HL-60/S4 (cell line): ENCODE measurements around the gene FAM83B.
"Not testable (repeated sequence)": the region's sequence is repeated elsewhere in the genome, so short reads cannot be mapped to it uniquely, and the experiment has no call there.

Experiments used
- in situ Hi-C: fragments of 300-500 bp; cut with MboI; formaldehyde crosslinking; loops from 2 replicates; pipeline ENCODE4 v1.14.3; 2022; ENCODE audit warnings: low sequenced_read_pairs

Gene FAM83B

GRCh38 chr6:54846243-54846856, at the start of gene FAM83B:
Gene FAM83B, plus strand, starts transcription at chr6:54846771. Its CDS starts 23,476 bp downstream, at chr6:54870247.
- in situ Hi-C loops: no loop called here

GRCh38 chr6:54796918-54797317, 49.7 kb upstream of the FAM83B start:
- in situ Hi-C loops: not testable (repeated sequence)

- in situ Hi-C loops: no loop called here
Measured at GRCh38 chr6:54800050-54800600, 46.4 kb upstream of the FAM83B start.

- in situ Hi-C loops: no loop called here
Measured at GRCh38 chr6:54801244-54801643, 45.3 kb upstream of the FAM83B start.

GRCh38 chr6:54801669-54802068, 44.9 kb upstream of the FAM83B start:
- in situ Hi-C loops: no loop called here

- in situ Hi-C loops: no loop called here
Measured at GRCh38 chr6:54802775-54803634, 43.6 kb upstream of the FAM83B start.

- in situ Hi-C loops: no loop called here
Measured at GRCh38 chr6:54805077-54805476, 41.5 kb upstream of the FAM83B start.

- in situ Hi-C loops: no loop called here
Measured at GRCh38 chr6:54810147-54810546, 36.4 kb upstream of the FAM83B start.

- in situ Hi-C loops: no loop called here
Measured at GRCh38 chr6:54813892-54814291, 32.7 kb upstream of the FAM83B start.

GRCh38 chr6:54817236-54817635, 29.3 kb upstream of the FAM83B start:
- in situ Hi-C loops: no loop called here

GRCh38 chr6:54817834-54818233, 28.7 kb upstream of the FAM83B start:
- in situ Hi-C loops: no loop called here

- in situ Hi-C loops: not testable (repeated sequence)
Measured at GRCh38 chr6:54824225-54824624, 22.3 kb upstream of the FAM83B start.

GRCh38 chr6:54827010-54827409, 19.6 kb upstream of the FAM83B start:
- in situ Hi-C loops: no loop called here

- in situ Hi-C loops: no loop called here
Measured at GRCh38 chr6:54830216-54830615, 16.4 kb upstream of the FAM83B start.

GRCh38 chr6:54835176-54835575, 11.4 kb upstream of the FAM83B start:
- in situ Hi-C loops: no loop called here

GRCh38 chr6:54846857-54847674, 495 bp downstream of the FAM83B start:
- in situ Hi-C loops: no loop called here

GRCh38 chr6:54847799-54848597, 1.4 kb downstream of the FAM83B start:
- in situ Hi-C loops: no loop called here

- in situ Hi-C loops: no loop called here
Measured at GRCh38 chr6:54850114-54850513, 3.5 kb downstream of the FAM83B start.

- in situ Hi-C loops: no loop called here
Measured at GRCh38 chr6:54856129-54856528, 9.6 kb downstream of the FAM83B start.

GRCh38 chr6:54860132-54860531, 13.6 kb downstream of the FAM83B start:
- in situ Hi-C loops: no loop called here
